Gastrocnemius medialis (tissue), 4 donors: ENCODE results near the gene AFF3.

ENCODE experiments used
- POLR2A ChIP-seq, 2 donors: fragments of 450-650 bp; IDR thresholded peaks; one replicate each; pipeline ENCODE4 v1.6.1; 2017; ENCODE audit warnings: antibody characterized with exemption in 2 of 2, mild to moderate bottlenecking in 2 of 2, moderate library complexity in 2 of 2
- TF ChIP-seq, protein P1 (sequence below), 5 experiments: fragments of 450-650 bp in 3 of 5; fragments of 200-600 bp in 2 of 5; sonication (generic) in 2 of 5; IDR thresholded peaks in 4 of 5; conservative IDR thresholded peaks in 1 of 5; 1 replicate in 4 of 5; 2 replicates in 1 of 5; pipeline ENCODE4 v1.5.1; 2016 to 2019; ENCODE audit warnings: antibody characterized with exemption in 5 of 5, mild to moderate bottlenecking in 3 of 5, moderate library complexity in 3 of 5

GRCh38 chr2:99747842-99748241, 394.5 kb downstream of the AFF3 start:
- TF ChIP-seq POLR2A (IDR thresholded peaks at IDR 0.05) = no peak
- TF ChIP-seq, protein P1, sequence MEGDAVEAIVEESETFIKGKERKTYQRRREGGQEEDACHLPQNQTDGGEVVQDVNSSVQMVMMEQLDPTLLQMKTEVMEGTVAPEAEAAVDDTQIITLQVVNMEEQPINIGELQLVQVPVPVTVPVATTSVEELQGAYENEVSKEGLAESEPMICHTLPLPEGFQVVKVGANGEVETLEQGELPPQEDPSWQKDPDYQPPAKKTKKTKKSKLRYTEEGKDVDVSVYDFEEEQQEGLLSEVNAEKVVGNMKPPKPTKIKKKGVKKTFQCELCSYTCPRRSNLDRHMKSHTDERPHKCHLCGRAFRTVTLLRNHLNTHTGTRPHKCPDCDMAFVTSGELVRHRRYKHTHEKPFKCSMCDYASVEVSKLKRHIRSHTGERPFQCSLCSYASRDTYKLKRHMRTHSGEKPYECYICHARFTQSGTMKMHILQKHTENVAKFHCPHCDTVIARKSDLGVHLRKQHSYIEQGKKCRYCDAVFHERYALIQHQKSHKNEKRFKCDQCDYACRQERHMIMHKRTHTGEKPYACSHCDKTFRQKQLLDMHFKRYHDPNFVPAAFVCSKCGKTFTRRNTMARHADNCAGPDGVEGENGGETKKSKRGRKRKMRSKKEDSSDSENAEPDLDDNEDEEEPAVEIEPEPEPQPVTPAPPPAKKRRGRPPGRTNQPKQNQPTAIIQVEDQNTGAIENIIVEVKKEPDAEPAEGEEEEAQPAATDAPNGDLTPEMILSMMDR (IDR thresholded peaks at IDR 0.05 in 4 of 5, conservative IDR thresholded peaks at IDR 0.05 in 1 of 5) = no peak
